ENCODE results near the gene ISYNA1.

GRCh38 chr19:18484992-18485391 lies 47.1 kb upstream of the ISYNA1 start:
- no peak for TF ChIP-seq MAX (IDR thresholded peaks at IDR 0.05)
- no peak for TF ChIP-seq ZNF124 (CRISPR knock-in tag; IDR thresholded peaks at IDR 0.05)
- TF ChIP-seq ZNF317 (CRISPR knock-in tag; IDR thresholded peaks at IDR 0.05): no peak
- TF ChIP-seq PCBP2 (optimal IDR thresholded peaks at IDR 0.05; ENCODE audit: low read depth, low read length, poor library complexity, severe bottlenecking): no peak
- no peak for TF ChIP-seq ZNF777 (CRISPR knock-in tag; IDR thresholded peaks at IDR 0.05)
- no peak for TF ChIP-seq EP300 (IDR thresholded peaks at IDR 0.05; ENCODE audit: low read depth in 2 of 2, low read length in 2 of 2)
- no peak for TF ChIP-seq EP300 (CRISPR knock-in tag; IDR thresholded peaks at IDR 0.05; ENCODE audit: borderline replicate concordance)
- TF ChIP-seq LRRFIP1 (CRISPR knock-in tag; conservative IDR thresholded peaks at IDR 0.05): no peak
- peak; percentile 26; the same call in 1 of the 2 replicates for TF ChIP-seq CTCF (CRISPR knock-in tag; IDR thresholded peaks at IDR 0.05)
- TF ChIP-seq ZBTB33 (CRISPR knock-in tag; IDR thresholded peaks at IDR 0.05): no peak; the same call in 1 of the 2 replicates
- no peak for TF ChIP-seq ZNF101 (CRISPR knock-in tag; IDR thresholded peaks at IDR 0.05; ENCODE audit: borderline replicate concordance, low read depth)
